Measurements from ENCODE around the gene CYSLTR2.

CYSLTR2 gene

DNA sequence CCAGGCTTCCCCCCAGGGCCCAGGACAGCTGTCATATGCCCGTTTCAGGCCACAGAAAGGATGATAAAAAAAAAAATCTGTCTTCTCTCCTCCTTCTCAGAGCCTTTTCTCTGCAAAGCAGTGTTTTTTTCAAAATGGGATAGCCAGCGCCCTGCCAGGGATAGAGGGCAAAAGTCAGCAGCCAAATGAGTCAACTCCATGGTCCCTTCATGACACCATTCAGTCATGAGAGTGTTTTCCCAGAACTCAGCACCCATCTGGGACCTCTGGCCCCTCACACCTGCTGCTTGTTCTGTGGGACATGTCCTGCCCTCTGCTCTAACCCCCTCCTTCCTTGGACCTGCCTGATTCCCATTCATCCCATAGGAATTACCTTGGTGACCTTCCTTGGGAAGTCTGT lies 95.0 kb downstream of the CYSLTR2 start:
- Histone ChIP-seq H3K9ac (ENCODE audit: low read length) (no peak overlapping the region), H3K27ac (ENCODE audit: low read length) (no peak overlapping the region), H3K27me3 (ENCODE audit: control insufficient read depth, insufficient read depth, low read length) (no peaks in the 10 kb centered on the region), H3K9me3 (ENCODE audit: control insufficient read depth, low read depth, low read length) (no peaks in the 10 kb centered on the region), H3K36me3 (ENCODE audit: control insufficient read depth, low read depth, low read length) (no peaks in the 10 kb centered on the region), H3K4me3 (ENCODE audit: low read length) (no peak overlapping the region), H3K4me1 (ENCODE audit: control insufficient read depth, low read depth, low read length) (no peaks in the 10 kb centered on the region)

GRCh38 chr13:48749144-48749543 lies 95.4 kb downstream of the CYSLTR2 start:
- H3K27ac ChIP-seq (ENCODE audit: low read length), result no peak overlapping the region
- H3K9me3 ChIP-seq (ENCODE audit: control insufficient read depth, low read depth, low read length), result no peaks in the 10 kb centered on the region
- no peaks in the 10 kb centered on the region for H3K4me1 ChIP-seq (ENCODE audit: control insufficient read depth, low read depth, low read length)
- H3K36me3 ChIP-seq (ENCODE audit: control insufficient read depth, low read depth, low read length), result no peaks in the 10 kb centered on the region
- no peaks in the 10 kb centered on the region for H3K27me3 ChIP-seq (ENCODE audit: control insufficient read depth, insufficient read depth, low read length)
- H3K9ac ChIP-seq (ENCODE audit: low read length), result no peak overlapping the region
- H3K4me3 ChIP-seq (ENCODE audit: low read length), result no peak overlapping the region

DNA sequence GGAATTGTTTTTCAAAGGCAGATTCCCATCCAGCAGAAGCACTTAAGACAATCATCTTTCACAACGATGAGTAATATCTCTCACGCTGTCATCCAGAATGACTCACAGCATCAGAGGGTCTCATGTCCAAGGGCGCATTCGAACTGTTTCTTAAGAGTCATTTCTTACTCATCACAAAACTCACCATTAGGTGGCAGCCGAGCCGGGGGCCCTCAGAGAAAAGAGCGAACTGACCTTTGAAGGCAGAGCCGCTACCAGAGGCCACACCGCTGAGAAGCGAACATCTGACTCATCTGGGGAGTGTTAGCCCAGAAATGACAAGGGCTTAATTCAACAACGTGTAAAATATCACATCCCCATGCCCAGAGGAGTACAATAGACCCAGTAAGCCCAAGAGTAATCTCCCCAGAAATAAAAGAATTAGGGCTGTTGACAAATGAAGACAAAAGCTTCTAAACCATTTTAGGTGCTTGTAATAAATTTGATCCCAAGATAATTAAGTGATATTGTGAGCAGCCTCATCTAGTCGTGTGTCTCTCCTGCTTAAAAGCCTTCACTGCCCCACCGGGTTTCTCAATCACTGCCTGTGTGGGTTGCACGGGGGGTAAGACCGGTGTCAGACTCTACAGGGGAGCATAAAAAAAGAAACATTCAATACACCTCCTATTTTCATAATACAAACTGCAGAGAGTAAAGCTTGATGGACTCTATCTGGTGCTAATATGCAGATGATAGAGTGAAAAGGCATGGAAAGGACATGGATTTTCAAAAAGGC lies 96.2 kb downstream of the CYSLTR2 start:
- H3K4me3 ChIP-seq (ENCODE audit: low read length), result no peak overlapping the region
- H3K36me3 ChIP-seq (ENCODE audit: control insufficient read depth, low read depth, low read length), result no peaks in the 10 kb centered on the region
- no peaks in the 10 kb centered on the region for H3K4me1 ChIP-seq (ENCODE audit: control insufficient read depth, low read depth, low read length)
- H3K27me3 ChIP-seq (ENCODE audit: control insufficient read depth, insufficient read depth, low read length), result no peaks in the 10 kb centered on the region
- no peak overlapping the region for H3K9ac ChIP-seq (ENCODE audit: low read length)
- no peaks in the 10 kb centered on the region for H3K9me3 ChIP-seq (ENCODE audit: control insufficient read depth, low read depth, low read length)
- no peak overlapping the region for H3K27ac ChIP-seq (ENCODE audit: low read length)

DNA sequence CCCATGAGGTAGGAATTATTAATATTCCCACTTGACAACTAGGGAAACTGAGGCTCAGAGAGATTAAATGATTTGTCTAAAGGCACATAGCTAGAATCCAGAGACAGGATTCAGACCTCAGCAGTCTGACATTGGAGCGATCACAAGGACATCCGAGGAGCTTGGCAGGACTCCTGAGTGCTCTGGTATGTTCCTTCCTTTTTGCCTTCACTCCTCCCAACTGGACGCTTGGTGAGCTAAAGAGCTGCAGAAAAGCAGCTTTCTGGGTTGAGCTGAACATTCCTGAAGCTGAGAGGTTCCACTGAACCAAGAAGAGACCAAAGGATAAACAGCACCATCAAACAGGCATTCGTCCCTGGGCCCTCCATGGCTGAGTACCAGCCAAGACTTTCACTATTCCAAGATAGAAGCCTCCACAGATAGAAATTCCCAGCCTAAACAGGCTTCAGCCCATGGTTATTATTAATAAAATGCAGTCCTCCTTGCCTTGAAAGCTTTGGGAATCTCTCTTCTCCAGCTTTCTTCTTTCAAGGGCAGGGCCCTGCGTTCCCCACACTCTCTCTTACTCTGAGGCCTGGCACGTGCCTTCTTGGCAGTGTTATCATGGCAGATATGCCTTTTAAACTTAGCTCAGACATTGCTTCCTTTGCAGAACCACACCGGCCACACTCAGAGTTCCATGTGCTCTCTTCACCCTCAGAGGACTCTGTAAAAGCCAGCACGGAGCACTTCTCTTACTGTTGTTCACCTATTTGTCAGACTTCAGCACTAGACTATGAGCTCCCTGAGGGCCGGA lies 97.1 kb downstream of the CYSLTR2 start:
- H3K36me3 ChIP-seq (ENCODE audit: control insufficient read depth, low read depth, low read length), result no peaks in the 10 kb centered on the region
- no peaks in the 10 kb centered on the region for H3K27me3 ChIP-seq (ENCODE audit: control insufficient read depth, insufficient read depth, low read length)
- H3K27ac ChIP-seq (ENCODE audit: low read length), result no peak overlapping the region
- H3K9me3 ChIP-seq (ENCODE audit: control insufficient read depth, low read depth, low read length), result no peaks in the 10 kb centered on the region
- no peak overlapping the region for H3K9ac ChIP-seq (ENCODE audit: low read length)
- H3K4me3 ChIP-seq (ENCODE audit: low read length), result no peak overlapping the region
- no peaks in the 10 kb centered on the region for H3K4me1 ChIP-seq (ENCODE audit: control insufficient read depth, low read depth, low read length)

DNA sequence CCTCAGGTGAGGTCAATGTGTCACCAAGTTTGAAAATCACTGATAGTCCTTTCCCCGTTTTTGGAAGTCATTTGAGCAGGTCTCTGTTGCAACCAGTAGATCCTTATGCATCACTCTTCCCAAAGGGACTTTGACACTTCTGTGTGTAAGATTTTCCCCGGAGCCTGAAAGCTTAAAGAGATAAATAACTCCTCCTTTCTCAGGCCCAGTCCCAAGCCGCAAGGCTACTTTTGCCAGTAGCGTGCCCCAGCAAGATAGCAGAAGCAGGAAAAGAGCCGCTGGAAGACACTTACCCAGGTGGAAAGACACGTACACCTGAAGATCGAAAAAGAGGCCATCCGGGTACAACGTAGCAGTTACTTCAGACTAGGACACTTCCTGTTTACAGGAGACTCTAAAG lies 106.9 kb downstream of the CYSLTR2 start:
- H3K27ac ChIP-seq (ENCODE audit: low read length), result no peak overlapping the region
- no peaks in the 10 kb centered on the region for H3K36me3 ChIP-seq (ENCODE audit: control insufficient read depth, low read depth, low read length)
- H3K4me3 ChIP-seq (ENCODE audit: low read length), result no peak overlapping the region
- no peaks in the 10 kb centered on the region for H3K27me3 ChIP-seq (ENCODE audit: control insufficient read depth, insufficient read depth, low read length)
- no peaks in the 10 kb centered on the region for H3K9me3 ChIP-seq (ENCODE audit: control insufficient read depth, low read depth, low read length)
- peaks cover 4% of the 10 kb centered on the region for H3K4me1 ChIP-seq (ENCODE audit: control insufficient read depth, low read depth, low read length)
- H3K9ac ChIP-seq (ENCODE audit: low read length), result no peak overlapping the region
